Activated CD4-positive, alpha-beta memory T cell treated with anti-CD3 and anti-CD28 coated beads for 36 hours (primary cell): ENCODE results near the gene KIRREL3. TPM values are rescaled to one million over a fixed set of nuclear protein-coding genes. Genes with fewer than 3 reads are reported as not detected.
"Not testable (repeated sequence)": the region's sequence is repeated elsewhere in the genome, so short reads cannot be mapped to it uniquely, and the experiment has no call there.

Experiments
- CTCF ChIA-PET: fragments of 350-600 bp; sonication (Branson Sonifier 250); formaldehyde crosslinking; loops from one replicate; lab custom pipeline; 2021; ENCODE audit warnings: antibody characterized with exemption, inconsistent platforms; lab: Charles Lee
- POLR2A ChIA-PET: fragments of 350-600 bp; sonication (Branson Sonifier 250); formaldehyde crosslinking; loops from one replicate; lab custom pipeline; 2021; ENCODE audit warnings: antibody characterized with exemption; lab: Charles Lee
- DNase-seq: peaks from one replicate; pipeline ENCODE4 v3.0.0-alpha.2; 2020
- H3K27ac Mint-ChIP-seq: one replicate; pipeline ENCODE4 v1.8.0; 2021; ENCODE audit warnings: mixed read lengths
- H3K27me3 Mint-ChIP-seq: one replicate; pipeline ENCODE4 v1.8.0; 2021; ENCODE audit warnings: mixed read lengths
- H3K36me3 Mint-ChIP-seq: one replicate; pipeline ENCODE4 v1.8.0; 2021; ENCODE audit warnings: mixed read lengths
- H3K4me1 Mint-ChIP-seq: one replicate; pipeline ENCODE4 v1.8.0; 2021; ENCODE audit warnings: low read depth, mixed read lengths
- H3K4me3 Mint-ChIP-seq: one replicate; pipeline ENCODE4 v1.8.0; 2021; ENCODE audit warnings: mild to moderate bottlenecking, mixed read lengths
- H3K9me3 Mint-ChIP-seq: one replicate; pipeline ENCODE4 v1.8.0; 2021; ENCODE audit warnings: mixed read lengths
- intact Hi-C: fragments of 100-400 bp; cut with micrococcal nuclease; formaldehyde crosslinking; loops from one replicate; pipeline ENCODE4 v1.15.1; 2023
- total RNA-seq, 2 experiments: library from RNA; stranded (reverse); gene quantifications; one replicate each; pipeline ENCODE4 v1.2.3, GENCODE V29; 2021

KIRREL3 gene
- total RNA-seq, 2 experiments from 2014 or later, result not detected

DNA sequence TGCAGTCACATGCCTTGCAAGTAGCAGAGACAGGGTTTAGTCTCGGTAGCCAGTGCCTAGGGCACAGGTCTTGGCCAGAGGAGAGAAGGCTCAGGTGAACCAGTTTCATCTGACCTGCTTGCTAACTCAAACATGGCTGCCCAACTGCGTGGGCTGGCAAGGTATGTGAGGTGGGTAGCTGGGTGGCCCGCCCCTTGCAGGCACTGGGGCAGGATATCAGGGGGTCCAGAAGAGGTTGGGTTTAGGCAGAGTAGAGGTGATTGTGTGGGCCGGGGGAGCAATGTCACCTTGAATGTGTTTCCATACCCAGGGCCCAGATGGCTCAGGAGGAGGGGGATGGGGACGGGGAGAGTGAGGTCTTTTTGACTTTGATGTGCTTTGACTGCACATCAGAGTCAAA is 607.4 kb downstream of the KIRREL3 start:
- no peak for DNase-seq
- no peaks in the 10 kb centered on the region for H3K36me3 Mint-ChIP-seq
- CTCF ChIA-PET, result no interaction called here
- intact Hi-C loops, result no loop called here
- no peaks in the 10 kb centered on the region for H3K9me3 Mint-ChIP-seq
- H3K4me3 Mint-ChIP-seq, result no peak overlapping the region
- POLR2A ChIA-PET, result no interaction called here
- no peak overlapping the region for H3K27ac Mint-ChIP-seq
- H3K4me1 Mint-ChIP-seq, result no peaks in the 10 kb centered on the region
- H3K27me3 Mint-ChIP-seq, result no peaks in the 10 kb centered on the region

- Mint-ChIP-seq H3K4me1 (no peaks in the 10 kb centered on the region), H3K36me3 (no peaks in the 10 kb centered on the region), H3K9me3 (no peaks in the 10 kb centered on the region), H3K27me3 (no peaks in the 10 kb centered on the region), H3K4me3 (no peak overlapping the region), H3K27ac (no peak overlapping the region)
- no peak for DNase-seq
- ChIA-PET CTCF (no interaction called here), POLR2A (no interaction called here)
- intact Hi-C loops, result no loop called here
Measured at GRCh38 chr11:126392633-126393013, 607.9 kb downstream of the KIRREL3 start.

DNA sequence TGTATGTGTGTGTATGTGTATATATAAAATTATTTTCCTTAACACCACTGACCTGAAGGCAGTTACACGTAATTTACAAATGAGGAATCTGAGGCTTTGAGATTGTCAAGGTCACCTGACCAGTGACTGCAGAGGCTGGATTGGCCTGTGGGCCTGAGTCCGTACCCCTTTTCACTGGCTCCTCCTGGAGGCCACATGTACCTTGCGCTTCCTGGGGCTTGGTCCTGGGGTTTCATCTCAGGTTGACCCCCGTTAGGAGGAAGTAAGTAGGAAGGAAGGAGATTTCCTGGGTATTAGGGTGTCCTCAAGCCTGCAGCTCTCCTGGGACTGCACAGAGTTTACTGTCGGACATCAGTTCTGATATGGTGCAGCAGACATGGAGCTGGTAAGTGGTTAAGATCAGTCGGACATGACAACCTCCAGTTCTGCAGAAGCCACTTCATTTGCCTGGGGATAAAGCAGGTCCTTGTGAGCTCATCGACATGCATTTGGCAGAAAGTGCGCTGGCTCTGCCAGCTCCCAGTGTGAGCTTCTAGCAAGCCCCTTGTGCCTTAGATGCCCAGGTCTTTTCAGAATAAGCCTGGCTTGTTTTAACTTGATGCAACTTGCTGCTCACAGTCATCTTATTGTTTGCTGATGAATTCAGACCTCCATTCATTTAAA is 608.5 kb downstream of the KIRREL3 start:
- no peaks in the 10 kb centered on the region for H3K4me1 Mint-ChIP-seq
- no peak for DNase-seq
- intact Hi-C loops, result no loop called here
- H3K27me3 Mint-ChIP-seq, result no peaks in the 10 kb centered on the region
- POLR2A ChIA-PET, result no interaction called here
- H3K9me3 Mint-ChIP-seq, result no peaks in the 10 kb centered on the region
- CTCF ChIA-PET, result no interaction called here
- H3K27ac Mint-ChIP-seq, result no peak overlapping the region
- H3K36me3 Mint-ChIP-seq, result no peaks in the 10 kb centered on the region
- H3K4me3 Mint-ChIP-seq, result no peak overlapping the region

- CTCF ChIA-PET, result no interaction called here
- no peaks in the 10 kb centered on the region for H3K27me3 Mint-ChIP-seq
- no peak overlapping the region for H3K4me3 Mint-ChIP-seq
- POLR2A ChIA-PET, result no interaction called here
- no peaks in the 10 kb centered on the region for H3K36me3 Mint-ChIP-seq
- no peak for DNase-seq
- intact Hi-C loops, result no loop called here
- no peaks in the 10 kb centered on the region for H3K4me1 Mint-ChIP-seq
- no peaks in the 10 kb centered on the region for H3K9me3 Mint-ChIP-seq
- no peak overlapping the region for H3K27ac Mint-ChIP-seq
Measured at GRCh38 chr11:126391286-126391954, 609.1 kb downstream of the KIRREL3 start.

DNA sequence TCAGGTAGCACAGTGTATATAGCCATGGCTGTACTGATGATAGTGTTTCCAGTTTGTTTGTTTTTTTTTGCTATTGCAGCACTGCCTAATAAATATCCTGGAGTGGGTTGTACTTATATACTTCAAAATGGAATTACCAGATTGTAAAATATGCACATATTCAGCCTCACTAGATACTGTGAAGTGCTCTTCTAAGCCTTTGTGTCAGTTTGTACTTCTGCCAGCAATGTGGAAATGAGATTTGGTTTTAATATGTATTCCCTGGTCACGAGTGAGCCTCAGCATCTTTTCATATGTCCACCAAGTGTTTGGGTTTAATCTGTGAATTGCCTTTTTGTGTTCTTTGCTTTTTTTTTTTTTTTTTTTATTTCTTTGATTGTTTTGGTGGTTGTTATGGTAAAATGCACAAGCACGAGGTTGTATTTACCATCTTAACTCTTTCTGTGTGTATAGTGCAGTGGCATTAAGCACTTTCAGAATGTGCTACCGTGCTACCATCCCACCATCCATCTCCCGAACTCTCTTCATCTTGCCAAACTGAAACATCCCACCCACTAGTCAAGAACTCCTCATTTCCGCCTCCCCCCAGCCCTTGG is 610.2 kb downstream of the KIRREL3 start:
- Mint-ChIP-seq H3K27me3 (no peaks in the 10 kb centered on the region), H3K27ac (no peak overlapping the region), H3K9me3 (no peaks in the 10 kb centered on the region), H3K4me3 (no peak overlapping the region), H3K36me3 (no peaks in the 10 kb centered on the region), H3K4me1 (no peaks in the 10 kb centered on the region)
- POLR2A ChIA-PET, result no interaction called here
- CTCF ChIA-PET, result no interaction called here
- DNase-seq, result no peak
- intact Hi-C loops, result no loop called here

DNA sequence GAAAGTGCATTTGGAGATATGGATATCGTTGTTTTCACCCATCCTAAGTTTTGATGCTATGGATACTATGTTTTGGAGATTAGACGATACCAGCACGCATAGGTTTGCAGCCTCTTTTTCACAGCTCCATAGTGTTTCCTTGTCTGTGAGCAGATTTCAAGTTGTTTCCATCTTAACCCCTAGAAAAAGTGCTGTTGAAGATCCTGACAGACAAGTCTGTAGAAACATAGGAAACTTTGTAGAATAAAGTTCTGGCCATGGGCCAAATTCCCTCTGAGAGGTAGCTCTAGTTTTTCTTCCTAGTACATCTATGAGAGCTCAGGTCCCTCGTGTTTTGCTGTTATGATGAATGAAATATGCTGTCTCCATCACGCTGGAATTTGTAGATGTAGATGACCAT is 612.7 kb downstream of the KIRREL3 start:
- Mint-ChIP-seq H3K4me1 (no peaks in the 10 kb centered on the region), H3K4me3 (no peak overlapping the region), H3K9me3 (no peaks in the 10 kb centered on the region), H3K27me3 (no peaks in the 10 kb centered on the region), H3K36me3 (no peaks in the 10 kb centered on the region), H3K27ac (no peak overlapping the region)
- no peak for DNase-seq
- ChIA-PET CTCF (no interaction called here), POLR2A (interaction anchor here (1.0 kb wide), 1 partner anchor 30 kb away, joined by 4 read pairs; no protein-coding TSS in a partner anchor)
- intact Hi-C loops, result no loop called here

DNA sequence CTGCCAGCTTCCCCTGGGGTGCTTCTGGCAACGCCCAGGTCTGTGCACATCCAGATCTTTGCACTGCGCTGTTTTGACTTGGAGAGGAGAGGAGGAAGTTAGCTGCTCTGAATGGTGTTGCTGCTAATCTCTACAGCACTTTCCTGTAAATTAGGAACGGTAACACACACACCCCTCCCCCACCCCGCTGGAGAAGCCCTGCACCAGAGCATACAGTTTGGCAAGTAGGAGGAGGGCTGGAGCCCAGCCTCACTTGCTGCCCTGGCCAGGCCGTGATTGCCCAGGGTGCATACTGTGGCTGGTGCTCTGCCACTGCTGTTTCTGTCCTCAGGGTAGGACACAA is 613.9 kb downstream of the KIRREL3 start:
- H3K4me3 Mint-ChIP-seq, POLR2A ChIA-PET, H3K36me3 Mint-ChIP-seq, H3K27ac Mint-ChIP-seq, H3K9me3 Mint-ChIP-seq, H3K4me1 Mint-ChIP-seq, CTCF ChIA-PET, intact Hi-C loops, DNase-seq, H3K27me3 Mint-ChIP-seq: not testable (repeated sequence)

GRCh38 chr11:126385991-126386728 is 614.4 kb downstream of the KIRREL3 start:
- DNase-seq, result no peak
- ChIA-PET POLR2A (no interaction called here), CTCF (interaction anchor here (1.1 kb wide), 1 partner anchor 94 kb away, joined by 3 read pairs; no protein-coding TSS in a partner anchor)
- intact Hi-C loops, result no loop called here
- Mint-ChIP-seq H3K9me3 (no peaks in the 10 kb centered on the region), H3K4me3 (no peak overlapping the region), H3K4me1 (no peaks in the 10 kb centered on the region), H3K36me3 (no peaks in the 10 kb centered on the region), H3K27me3 (no peaks in the 10 kb centered on the region), H3K27ac (no peak overlapping the region)

GRCh38 chr11:126384449-126385070 is 616.0 kb downstream of the KIRREL3 start:
- intact Hi-C loops, result no loop called here
- Mint-ChIP-seq H3K27ac (no peak overlapping the region), H3K4me3 (no peak overlapping the region), H3K36me3 (no peaks in the 10 kb centered on the region), H3K9me3 (no peaks in the 10 kb centered on the region), H3K4me1 (no peaks in the 10 kb centered on the region), H3K27me3 (no peaks in the 10 kb centered on the region)
- ChIA-PET POLR2A (no interaction called here), CTCF (no interaction called here)
- no peak for DNase-seq

DNA sequence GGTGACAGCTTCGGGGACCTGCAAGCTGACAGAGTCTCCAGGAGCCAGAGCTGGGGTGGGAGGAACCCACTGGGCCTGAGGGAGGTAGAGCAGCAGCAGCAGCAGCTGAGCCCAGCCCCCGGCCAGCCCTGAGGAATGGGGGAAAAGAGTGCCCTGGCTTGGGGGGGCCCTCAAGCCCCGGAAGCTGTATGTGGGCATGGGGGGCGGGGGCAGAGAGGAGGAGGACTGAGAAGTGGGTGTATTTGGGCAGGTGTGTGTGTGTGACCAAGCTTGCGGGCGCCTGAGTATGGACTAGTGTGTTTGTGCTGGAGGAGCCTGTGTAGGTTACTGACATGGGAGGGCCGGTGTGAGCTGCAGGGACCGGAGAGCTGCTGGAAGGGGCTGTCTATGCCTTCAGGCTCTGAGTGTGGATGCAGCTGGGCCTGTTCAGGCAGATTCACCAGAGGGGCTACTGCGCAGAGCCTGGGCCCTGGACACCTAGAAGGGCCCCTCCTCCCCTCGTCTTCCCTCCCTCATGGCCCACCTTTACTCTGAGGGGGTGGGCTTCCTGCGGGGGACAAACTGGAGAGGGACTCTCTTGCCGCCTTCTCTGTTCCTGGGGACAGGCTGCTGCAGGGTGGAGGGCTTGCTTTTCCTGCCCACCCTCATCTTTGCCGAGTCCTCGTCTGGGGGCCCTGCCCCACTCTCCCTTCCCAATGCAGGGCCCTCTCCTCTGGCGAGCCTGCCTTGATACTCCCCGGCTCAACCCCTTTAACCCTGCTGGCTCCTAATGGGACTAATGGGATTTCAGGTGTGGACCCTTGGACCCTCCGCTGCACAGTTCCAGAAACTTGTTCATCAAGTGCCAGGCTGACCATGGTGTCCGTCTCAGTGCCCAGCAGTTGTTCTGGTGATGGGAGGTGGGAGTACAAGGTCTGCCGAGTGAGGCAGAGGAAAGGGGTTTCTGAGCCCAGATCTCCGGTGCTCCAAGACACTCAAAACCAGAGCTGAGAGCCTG is 616.9 kb downstream of the KIRREL3 start:
- H3K4me1 Mint-ChIP-seq, result no peaks in the 10 kb centered on the region
- no peak overlapping the region for H3K27ac Mint-ChIP-seq
- CTCF ChIA-PET, result no interaction called here
- POLR2A ChIA-PET, result no interaction called here
- no peaks in the 10 kb centered on the region for H3K27me3 Mint-ChIP-seq
- H3K4me3 Mint-ChIP-seq, result no peak overlapping the region
- H3K9me3 Mint-ChIP-seq, result no peaks in the 10 kb centered on the region
- no peaks in the 10 kb centered on the region for H3K36me3 Mint-ChIP-seq
- intact Hi-C loops, result no loop called here
- DNase-seq, result no peak

GRCh38 chr11:126382641-126383040 is 617.9 kb downstream of the KIRREL3 start:
- H3K27me3 Mint-ChIP-seq, POLR2A ChIA-PET, H3K27ac Mint-ChIP-seq, CTCF ChIA-PET, H3K4me3 Mint-ChIP-seq, H3K4me1 Mint-ChIP-seq, DNase-seq, H3K36me3 Mint-ChIP-seq, H3K9me3 Mint-ChIP-seq, intact Hi-C loops: not testable (repeated sequence)
